T-helper 2 cell (primary cell): ENCODE measurements around the gene IRGC.
A peak's percentile ranks its signal among the peaks of the same experiment; 100 is the strongest.
"Not testable (repeated sequence)": the region's sequence is repeated elsewhere in the genome, so short reads cannot be mapped to it uniquely, and the experiment has no call there.

ENCODE experiments used
- DNase-seq, 5 experiments: peaks; one replicate each; pipeline versions ENCODE4 v3.0.0 to v3.0.0-alpha.2; 2012 to 2022
- total RNA-seq, 2 donors: gene quantifications; one replicate each; lab custom pipeline; 2026; lab: John Stamatoyannopoulos, UW

Gene IRGC
- total RNA-seq = 0 reads per million in 2 donors

- no peak for DNase-seq
Measured at GRCh38 chr19:43715776-43716175, at the start of gene IRGC. Gene IRGC, plus strand, starts transcription at chr19:43716076. Its CDS starts 2,483 bp downstream, at chr19:43718559.

GRCh38 chr19:43667126-43667875 lies 48.6 kb upstream of the IRGC start:
- DNase-seq = no peak

- no peak for DNase-seq
Measured at GRCh38 chr19:43667876-43668405, 47.9 kb upstream of the IRGC start.

- peak; percentile 90 to 96 (median 94) for DNase-seq
Measured at GRCh38 chr19:43668406-43669109, 47.3 kb upstream of the IRGC start.

GRCh38 chr19:43672061-43672679 lies 43.7 kb upstream of the IRGC start:
- DNase-seq = no peak

GRCh38 chr19:43673637-43674036 lies 42.2 kb upstream of the IRGC start:
- DNase-seq = no peak

- no peak for DNase-seq
Measured at GRCh38 chr19:43674183-43674582, 41.7 kb upstream of the IRGC start.

GRCh38 chr19:43674596-43674995 lies 41.3 kb upstream of the IRGC start:
- DNase-seq = no peak

GRCh38 chr19:43675269-43675879 lies 40.5 kb upstream of the IRGC start:
- no peak for DNase-seq

- no peak for DNase-seq
Measured at GRCh38 chr19:43675906-43676305, 40.0 kb upstream of the IRGC start.

- no peak for DNase-seq
Measured at GRCh38 chr19:43678512-43679261, 37.2 kb upstream of the IRGC start.

GRCh38 chr19:43681821-43682220 lies 34.1 kb upstream of the IRGC start:
- DNase-seq = no peak

GRCh38 chr19:43682269-43682668 lies 33.6 kb upstream of the IRGC start:
- not testable (repeated sequence) for DNase-seq

GRCh38 chr19:43682824-43683661 lies 32.8 kb upstream of the IRGC start:
- no peak for DNase-seq

GRCh38 chr19:43683905-43684304 lies 32.0 kb upstream of the IRGC start:
- DNase-seq = no peak

GRCh38 chr19:43684326-43684725 lies 31.6 kb upstream of the IRGC start:
- no peak for DNase-seq

GRCh38 chr19:43687660-43687997 lies 28.2 kb upstream of the IRGC start:
- no peak for DNase-seq

GRCh38 chr19:43688059-43688701 lies 27.7 kb upstream of the IRGC start:
- DNase-seq = no peak

- DNase-seq = no peak
Measured at GRCh38 chr19:43690444-43690843, 25.4 kb upstream of the IRGC start.

- no peak for DNase-seq
Measured at GRCh38 chr19:43690890-43691289, 25.0 kb upstream of the IRGC start.

GRCh38 chr19:43691755-43692154 lies 24.1 kb upstream of the IRGC start:
- DNase-seq = no peak
